GM18499 (cell line): ENCODE data around the gene KRT38.
"Not testable (repeated sequence)": the region's sequence is repeated elsewhere in the genome, so short reads cannot be mapped to it uniquely, and the experiment has no call there.

ENCODE experiments used
- ATAC-seq: cut with Tn5 transposase; IDR thresholded peaks from one replicate; pipeline ENCODE4 v1.9.1; 2021; ENCODE audit warnings: moderate number of reproducible peaks; ENCODE audit not compliant: insufficient read depth, unreplicated experiment

Gene KRT38

GRCh38 chr17:41428591-41429291 is 12.0 kb downstream of the KRT38 start:
- no peak for ATAC-seq

- ATAC-seq: no peak
These were observed 16.6 kb downstream of the KRT38 start, which contains the start of gene KRT37 for GRCh38 chr17:41424111-41424635. Gene KRT37, minus strand, starts transcription at chr17:41424585. Its CDS starts 62 bp downstream, at chr17:41424523.

GRCh38 chr17:41422586-41422985 is 18.2 kb downstream of the KRT38 start:
- ATAC-seq: not testable (repeated sequence)

GRCh38 chr17:41421617-41422016 is 19.2 kb downstream of the KRT38 start:
- no peak for ATAC-seq

GRCh38 chr17:41421116-41421515 is 19.7 kb downstream of the KRT38 start:
- no peak for ATAC-seq

GRCh38 chr17:41420134-41420533 is 20.6 kb downstream of the KRT38 start:
- ATAC-seq: no peak

GRCh38 chr17:41419716-41420115 is 21.1 kb downstream of the KRT38 start:
- ATAC-seq: no peak

GRCh38 chr17:41418116-41418860 is 22.5 kb downstream of the KRT38 start:
- no peak for ATAC-seq

- no peak for ATAC-seq
These were observed 23.2 kb downstream of the KRT38 start for GRCh38 chr17:41417576-41418015.

GRCh38 chr17:41417127-41417526 is 23.7 kb downstream of the KRT38 start:
- ATAC-seq: no peak

- ATAC-seq: no peak
These were observed 24.3 kb downstream of the KRT38 start for GRCh38 chr17:41416479-41416878.

GRCh38 chr17:41415833-41416335 is 24.9 kb downstream of the KRT38 start:
- no peak for ATAC-seq

- no peak for ATAC-seq
These were observed 25.4 kb downstream of the KRT38 start for GRCh38 chr17:41415411-41415810.

- no peak for ATAC-seq
These were observed 26.8 kb downstream of the KRT38 start for GRCh38 chr17:41413982-41414381.

- no peak for ATAC-seq
These were observed 27.3 kb downstream of the KRT38 start for GRCh38 chr17:41413353-41413957.

GRCh38 chr17:41411072-41411840 is 29.5 kb downstream of the KRT38 start:
- ATAC-seq: no peak

GRCh38 chr17:41407226-41407625 is 33.6 kb downstream of the KRT38 start:
- no peak for ATAC-seq

GRCh38 chr17:41406205-41406604 is 34.6 kb downstream of the KRT38 start:
- ATAC-seq: no peak

GRCh38 chr17:41404024-41404671 is 36.6 kb downstream of the KRT38 start:
- no peak for ATAC-seq
